Measurements from ENCODE around the gene MAGEF1. TPM values are rescaled to one million over a fixed set of nuclear protein-coding genes. Genes with fewer than 3 reads are reported as not detected.
A peak's percentile ranks its signal among the peaks of the same experiment; 100 is the strongest.

Gene MAGEF1
- total and polyA plus RNA-seq, 2 of the 8 experiments (the other 6 are each of a cell fraction or from before 2014, with no cell fraction given): 26.5 to 56.7 TPM

GRCh38 chr3:184718431-184718830, 6.6 kb upstream of the MAGEF1 start (continued):
- TF ChIP-seq RAD21 (IDR thresholded peaks at IDR 0.05 in 1 of 2, conservative IDR thresholded peaks at IDR 0.05 in 1 of 2; ENCODE audit: low read depth in 2 of 2, low read length in 2 of 2) (peak; percentile 8 to 29; a peak in 1 of 4 replicates), ZNF274 (IDR thresholded peaks at IDR 0.05; ENCODE audit: borderline replicate concordance, extremely low read depth, low read length) (no peak), E2F6 (IDR thresholded peaks at IDR 0.05) (no peak), KDM4A (IDR thresholded peaks at IDR 0.05; ENCODE audit: low read depth, low read length, severe bottlenecking) (no peak), TAF1 (IDR thresholded peaks at IDR 0.05; ENCODE audit: low read depth, low read length) (no peak), JUND (IDR thresholded peaks at IDR 0.05; ENCODE audit: low read length) (no peak), SAP30 (IDR thresholded peaks at IDR 0.05; ENCODE audit: insufficient read depth, insufficient replicate concordance, low read length) (no peak)
